Muscle of leg (tissue), 11 donors: ENCODE results near the gene GPR108. TPM values are rescaled to one million over a fixed set of nuclear protein-coding genes. Genes with fewer than 3 reads are reported as not detected.
A peak's percentile ranks its signal among the peaks of the same experiment; 100 is the strongest.

Experiments used
- DNase-seq: peaks from one replicate; pipeline ENCODE4 v3.0.0; 2013
- H3K27ac ChIP-seq: one replicate; pipeline ENCODE4 v1.5.1; 2013; ENCODE audit warnings: mild to moderate bottlenecking, low read length, control low read depth
- H3K27me3 ChIP-seq: one replicate; pipeline ENCODE4 v1.6.1; 2013; ENCODE audit warnings: low read length; ENCODE audit not compliant: control insufficient read depth, insufficient read depth
- H3K36me3 ChIP-seq: one replicate; pipeline ENCODE4 v1.6.1; 2013; ENCODE audit warnings: low read length; ENCODE audit not compliant: control insufficient read depth, insufficient read depth
- H3K4me1 ChIP-seq: one replicate; pipeline ENCODE4 v1.6.1; 2013; ENCODE audit warnings: low read length; ENCODE audit not compliant: control insufficient read depth, insufficient read depth
- H3K4me3 ChIP-seq: one replicate; pipeline ENCODE4 v1.5.1; 2013; ENCODE audit warnings: low read length, control low read depth
- H3K9me3 ChIP-seq: replicated peaks from 2 replicates; pipeline ENCODE4 v1.6.1; 2013; ENCODE audit warnings: low read depth, low read length; ENCODE audit not compliant: control insufficient read depth
- WGBS: methylation state at CpG from one replicate; pipeline ENCODE4 v1.1.5; 2013; ENCODE audit warnings: missing lambda C conversion rate; ENCODE audit not compliant: insufficient coverage; 5-methylcytosine and 5-hydroxymethylcytosine counted together
- polyA plus RNA-seq, 8 donors: library from polyadenylated mRNA; unstranded; fragments of 120-200 nt; gene quantifications; one replicate each; pipeline versions ENCODE4 v1.2.1 to v1.2.3, GENCODE V29; 2013; ENCODE audit warnings: inconsistent platforms in 1 of 8, low replicate concordance in 1 of 8; ENCODE audit not compliant: insufficient read length in 8 of 8, insufficient read depth in 1 of 8
- total RNA-seq: library from RNA; stranded (reverse); fragments of 120-200 nt; gene quantifications from one replicate; pipeline ENCODE4 v1.2.4, GENCODE V29; 2013

GPR108 gene
- total and polyA plus RNA-seq, 9 donors = 20.9 to 37.1 (median 25.7) TPM

DNA sequence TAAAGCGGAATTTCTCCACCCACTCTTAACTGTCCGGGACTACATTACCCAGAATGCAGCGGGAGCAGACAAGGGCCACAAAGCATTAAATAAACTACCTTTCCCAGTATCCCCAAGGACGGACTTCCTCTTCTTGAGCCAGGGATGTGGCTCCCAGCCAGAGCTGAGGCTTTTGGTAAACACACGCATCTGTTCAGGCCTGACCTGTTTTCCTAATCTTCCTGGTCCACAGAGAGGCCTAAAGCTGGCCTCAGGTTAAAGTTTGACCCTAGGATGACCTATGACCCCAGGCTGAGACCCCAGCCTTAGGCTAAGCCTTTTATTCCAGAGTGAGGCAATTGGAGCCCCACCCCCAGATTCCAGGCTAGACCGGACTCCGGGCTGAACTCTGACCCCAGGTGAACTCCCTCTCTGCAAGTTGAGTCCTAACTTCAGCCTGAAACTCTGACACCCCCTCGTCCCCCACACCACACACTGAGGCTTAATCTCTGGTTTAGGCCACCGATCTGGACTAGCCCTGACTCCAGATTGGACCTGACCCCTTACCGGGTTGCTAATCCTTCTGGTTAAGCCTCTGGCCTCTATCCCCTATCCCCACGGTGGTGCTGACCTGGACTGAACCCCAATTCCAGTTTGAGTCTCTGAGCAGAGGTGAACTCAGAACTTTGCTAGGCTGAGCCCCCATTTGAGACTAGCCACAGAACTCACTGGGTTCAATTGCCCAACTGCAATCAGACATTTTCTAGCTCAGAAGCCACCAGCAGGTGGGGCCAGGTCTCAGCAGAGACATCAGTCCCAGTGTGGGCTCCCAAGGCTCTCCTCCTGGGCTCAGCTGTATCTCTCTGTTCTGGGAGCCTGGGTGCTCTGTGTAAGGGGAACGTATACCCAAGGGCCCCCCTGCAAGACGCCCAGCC, 750 bp upstream of the GPR108 start:
- Histone ChIP-seq H3K27ac (peak overlapping the region; percentile 97), H3K4me3 (no peak overlapping the region), H3K9me3 (no peaks in the 10 kb centered on the region), H3K36me3 (peaks cover 18% of the 10 kb centered on the region), H3K27me3 (no peaks in the 10 kb centered on the region), H3K4me1 (peaks cover 52% of the 10 kb centered on the region)
- WGBS = 14% methylated on average over 11 of the region's 13 CpGs
- DNase-seq = peak; percentile 88

GRCh38 chr19:6736917-6737283, 480 bp downstream of the GPR108 start:
- no peaks in the 10 kb centered on the region for H3K9me3 ChIP-seq
- H3K27ac ChIP-seq = peak overlapping the region; percentile 98
- WGBS = 1% methylated on average over 10 of the region's 16 CpGs
- peaks cover 43% of the 10 kb centered on the region for H3K4me1 ChIP-seq
- H3K4me3 ChIP-seq = peak overlapping the region; percentile 83
- H3K36me3 ChIP-seq = peaks cover 22% of the 10 kb centered on the region
- H3K27me3 ChIP-seq = no peaks in the 10 kb centered on the region
- DNase-seq = no peak

- H3K27me3 ChIP-seq = no peaks in the 10 kb centered on the region
- no peaks in the 10 kb centered on the region for H3K9me3 ChIP-seq
- 26% methylated on average over 15 of the region's 25 CpGs for WGBS
- H3K4me1 ChIP-seq = peaks cover 43% of the 10 kb centered on the region
- H3K36me3 ChIP-seq = peaks cover 24% of the 10 kb centered on the region
- peak; percentile 90 for DNase-seq
- H3K27ac ChIP-seq = peak overlapping the region; percentile 98
- H3K4me3 ChIP-seq = peak overlapping the region; percentile 83
Observed at GRCh38 chr19:6736169-6736916, 1.0 kb downstream of the GPR108 start.

- Histone ChIP-seq H3K27ac (peak overlapping the region; percentile 98), H3K27me3 (no peaks in the 10 kb centered on the region), H3K9me3 (no peaks in the 10 kb centered on the region), H3K4me1 (peaks cover 36% of the 10 kb centered on the region), H3K36me3 (peaks cover 28% of the 10 kb centered on the region), H3K4me3 (no peak overlapping the region)
- 59% methylated on average over 2 of the region's 15 CpGs for WGBS
- no peak for DNase-seq
Observed at GRCh38 chr19:6735181-6735911, 2.0 kb downstream of the GPR108 start.

- Histone ChIP-seq H3K27ac (no peak overlapping the region), H3K4me3 (no peak overlapping the region), H3K36me3 (peaks cover 28% of the 10 kb centered on the region), H3K4me1 (peaks cover 28% of the 10 kb centered on the region), H3K9me3 (no peaks in the 10 kb centered on the region), H3K27me3 (no peaks in the 10 kb centered on the region)
- no peak for DNase-seq
- 73% methylated on average over 11 of the region's 20 CpGs for WGBS
Observed at GRCh38 chr19:6734096-6734696, 3.2 kb downstream of the GPR108 start.

GRCh38 chr19:6733338-6734095, 3.9 kb downstream of the GPR108 start:
- WGBS = 80% methylated on average over 19 of the region's 29 CpGs

DNA sequence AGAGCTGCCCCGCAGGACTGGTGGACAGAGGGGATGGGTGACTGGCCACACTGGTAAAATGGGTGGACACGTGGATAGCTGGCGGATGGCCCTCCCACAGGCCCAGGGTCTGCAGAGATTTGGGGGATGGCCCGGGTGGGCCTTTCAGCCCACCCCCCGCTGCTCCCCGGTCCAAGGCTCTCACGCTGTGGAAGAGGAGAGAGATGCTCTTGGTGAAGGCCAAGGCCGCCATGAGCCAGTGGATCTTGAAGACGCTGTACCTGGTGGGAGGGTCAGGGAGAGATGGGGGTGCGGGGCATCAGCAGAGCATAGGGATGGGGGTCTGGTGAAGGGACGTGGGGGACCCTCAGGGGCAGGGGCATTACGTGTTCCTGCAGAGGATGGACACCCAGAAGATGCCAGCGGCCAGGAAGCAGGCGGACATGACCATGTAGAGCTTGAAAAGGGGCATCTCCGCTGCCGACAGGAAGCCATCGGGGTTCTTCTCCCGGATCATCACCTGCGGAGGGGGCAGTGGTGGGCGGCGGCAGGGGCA, 4.5 kb downstream of the GPR108 start:
- H3K27ac ChIP-seq = no peak overlapping the region
- 91% methylated on average over 20 of the region's 21 CpGs for WGBS
- peaks cover 28% of the 10 kb centered on the region for H3K36me3 ChIP-seq
- no peaks in the 10 kb centered on the region for H3K27me3 ChIP-seq
- H3K4me3 ChIP-seq = no peak overlapping the region
- H3K4me1 ChIP-seq = peaks cover 15% of the 10 kb centered on the region
- no peak for DNase-seq
- no peaks in the 10 kb centered on the region for H3K9me3 ChIP-seq

More at GRCh38 chr19:6733338-6734095, 3.9 kb downstream of the GPR108 start:
- Histone ChIP-seq H3K36me3 (peaks cover 28% of the 10 kb centered on the region), H3K27ac (no peak overlapping the region), H3K4me3 (no peak overlapping the region), H3K4me1 (peaks cover 21% of the 10 kb centered on the region), H3K9me3 (no peaks in the 10 kb centered on the region), H3K27me3 (no peaks in the 10 kb centered on the region)
- no peak for DNase-seq

- Histone ChIP-seq H3K27ac (no peak overlapping the region), H3K4me1 (peaks cover 13% of the 10 kb centered on the region), H3K36me3 (peaks cover 28% of the 10 kb centered on the region), H3K4me3 (no peak overlapping the region), H3K27me3 (no peaks in the 10 kb centered on the region), H3K9me3 (no peaks in the 10 kb centered on the region)
- WGBS = 91% methylated on average over 20 of the region's 22 CpGs
- no peak for DNase-seq
Observed at GRCh38 chr19:6731822-6732221, 5.6 kb downstream of the GPR108 start.
